ENCODE results near the gene STYXL1.

Gene STYXL1

DNA sequence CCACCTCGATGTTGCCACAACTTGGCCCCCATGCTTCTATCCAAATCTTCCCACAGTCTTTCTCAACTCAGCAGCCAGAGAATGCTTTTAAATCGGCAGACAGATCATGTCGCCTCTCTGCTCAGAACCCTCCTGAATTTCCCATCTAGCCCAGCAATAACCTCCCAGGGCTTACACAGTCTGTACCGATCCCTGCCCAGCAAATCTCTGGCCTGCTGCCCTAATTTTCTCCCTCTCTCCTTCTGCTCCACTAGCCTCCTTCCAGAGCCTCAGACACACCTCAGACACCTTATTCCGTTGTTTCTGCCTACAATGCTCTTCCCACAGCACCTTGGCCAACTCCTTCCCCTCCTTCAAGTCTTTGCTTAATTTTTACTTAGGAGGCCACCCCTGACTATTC lies 32.4 kb upstream of the STYXL1 start:
- H3K27me3 ChIP-seq (ENCODE audit: insufficient read depth, low read length, poor library complexity, severe bottlenecking), result no peaks in the 10 kb centered on the region
- H3K4me2 ChIP-seq (ENCODE audit: low read depth, low read length, poor library complexity, severe bottlenecking), result no peak overlapping the region
- no peak overlapping the region for H3K9ac ChIP-seq (ENCODE audit: low read depth, low read length, poor library complexity, severe bottlenecking)
- H3K36me3 ChIP-seq (ENCODE audit: insufficient read depth, low read length), result no peaks in the 10 kb centered on the region
- no peak for TF ChIP-seq EZH2phosphoT487 (IDR thresholded peaks at IDR 0.05; ENCODE audit: borderline replicate concordance)
- TF ChIP-seq, protein P1, sequence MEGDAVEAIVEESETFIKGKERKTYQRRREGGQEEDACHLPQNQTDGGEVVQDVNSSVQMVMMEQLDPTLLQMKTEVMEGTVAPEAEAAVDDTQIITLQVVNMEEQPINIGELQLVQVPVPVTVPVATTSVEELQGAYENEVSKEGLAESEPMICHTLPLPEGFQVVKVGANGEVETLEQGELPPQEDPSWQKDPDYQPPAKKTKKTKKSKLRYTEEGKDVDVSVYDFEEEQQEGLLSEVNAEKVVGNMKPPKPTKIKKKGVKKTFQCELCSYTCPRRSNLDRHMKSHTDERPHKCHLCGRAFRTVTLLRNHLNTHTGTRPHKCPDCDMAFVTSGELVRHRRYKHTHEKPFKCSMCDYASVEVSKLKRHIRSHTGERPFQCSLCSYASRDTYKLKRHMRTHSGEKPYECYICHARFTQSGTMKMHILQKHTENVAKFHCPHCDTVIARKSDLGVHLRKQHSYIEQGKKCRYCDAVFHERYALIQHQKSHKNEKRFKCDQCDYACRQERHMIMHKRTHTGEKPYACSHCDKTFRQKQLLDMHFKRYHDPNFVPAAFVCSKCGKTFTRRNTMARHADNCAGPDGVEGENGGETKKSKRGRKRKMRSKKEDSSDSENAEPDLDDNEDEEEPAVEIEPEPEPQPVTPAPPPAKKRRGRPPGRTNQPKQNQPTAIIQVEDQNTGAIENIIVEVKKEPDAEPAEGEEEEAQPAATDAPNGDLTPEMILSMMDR (conservative IDR thresholded peaks at IDR 0.05; ENCODE audit: low read length), result no peak
- H3K79me2 ChIP-seq (ENCODE audit: insufficient read depth, low read length), result no peaks in the 10 kb centered on the region
- no peaks in the 10 kb centered on the region for H3F3A ChIP-seq (ENCODE audit: low read depth)
- H3K4me3 ChIP-seq (ENCODE audit: low read length, poor library complexity, severe bottlenecking), result no peak overlapping the region
- H3K9me3 ChIP-seq (ENCODE audit: insufficient read depth, low read depth, low read length), result no peaks in the 10 kb centered on the region
- no peaks in the 10 kb centered on the region for H3K4me1 ChIP-seq (ENCODE audit: insufficient read depth, low read length, poor library complexity, severe bottlenecking)
- H2AFZ ChIP-seq (ENCODE audit: low read length), result no peak overlapping the region
- H4K20me1 ChIP-seq (ENCODE audit: insufficient read depth, low read length, poor library complexity, severe bottlenecking), result no peaks in the 10 kb centered on the region
- H3K9me2 ChIP-seq (replicated peaks; ENCODE audit: low read depth, low read length), result no peaks in the 10 kb centered on the region

DNA sequence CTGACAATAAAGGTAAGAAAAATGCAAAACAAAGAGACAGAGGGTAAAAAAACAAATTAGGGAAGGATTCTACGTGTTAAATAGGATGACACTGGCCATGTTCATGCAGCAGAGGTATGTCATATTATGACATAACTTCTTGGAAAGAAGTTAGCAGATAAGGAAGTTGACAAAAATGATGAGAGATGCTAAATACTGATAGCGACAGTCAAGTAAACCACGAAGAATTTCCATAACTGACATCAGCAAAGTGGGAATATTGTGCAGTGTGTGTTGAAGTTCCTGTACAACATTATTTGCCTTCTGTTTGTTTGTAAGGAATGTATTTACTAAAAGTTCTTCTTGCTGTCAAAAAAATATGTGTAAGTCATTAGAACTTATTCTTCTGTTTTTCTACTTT lies 29.6 kb upstream of the STYXL1 start:
- Histone ChIP-seq H3K4me2 (ENCODE audit: low read depth, low read length, poor library complexity, severe bottlenecking) (no peak overlapping the region), H3K9ac (ENCODE audit: low read depth, low read length, poor library complexity, severe bottlenecking) (no peak overlapping the region), H3K79me2 (ENCODE audit: insufficient read depth, low read length) (no peaks in the 10 kb centered on the region)

DNA sequence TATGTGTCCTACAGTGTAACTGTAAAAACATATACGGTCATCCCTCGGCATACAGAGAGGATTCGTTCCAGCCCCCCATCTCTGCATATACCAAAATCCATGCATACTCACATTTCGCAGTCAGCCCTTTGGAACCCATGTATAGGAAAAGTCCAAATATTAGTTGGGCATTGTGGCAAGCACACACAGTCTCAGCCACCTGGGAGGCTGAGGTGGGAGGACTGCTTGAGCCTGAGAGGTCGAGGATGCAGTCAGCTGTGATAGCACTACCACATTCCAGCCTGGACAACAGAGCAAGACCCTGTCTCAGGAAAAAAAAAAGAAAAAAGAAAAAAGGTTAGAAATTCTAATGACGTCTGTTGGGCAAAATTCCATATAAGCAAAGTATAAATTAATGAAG lies 29.2 kb upstream of the STYXL1 start:
- Histone ChIP-seq H2AFZ (ENCODE audit: low read length) (no peak overlapping the region), H3K4me2 (ENCODE audit: low read depth, low read length, poor library complexity, severe bottlenecking) (no peak overlapping the region), H3K9ac (ENCODE audit: low read depth, low read length, poor library complexity, severe bottlenecking) (no peak overlapping the region), H3K27me3 (ENCODE audit: insufficient read depth, low read length, poor library complexity, severe bottlenecking) (no peaks in the 10 kb centered on the region), H3K79me2 (ENCODE audit: insufficient read depth, low read length) (no peaks in the 10 kb centered on the region), H3K36me3 (ENCODE audit: insufficient read depth, low read length) (no peaks in the 10 kb centered on the region), H3F3A (ENCODE audit: low read depth) (no peaks in the 10 kb centered on the region), H3K4me3 (ENCODE audit: low read length, poor library complexity, severe bottlenecking) (no peak overlapping the region), H3K9me2 (replicated peaks; ENCODE audit: low read depth, low read length) (no peaks in the 10 kb centered on the region), H3K9me3 (ENCODE audit: insufficient read depth, low read depth, low read length) (no peaks in the 10 kb centered on the region), H3K4me1 (ENCODE audit: insufficient read depth, low read length, poor library complexity, severe bottlenecking) (no peaks in the 10 kb centered on the region), H4K20me1 (ENCODE audit: insufficient read depth, low read length, poor library complexity, severe bottlenecking) (no peaks in the 10 kb centered on the region)
- TF ChIP-seq, protein P1 (conservative IDR thresholded peaks at IDR 0.05; ENCODE audit: low read length), result no peak
- no peak for TF ChIP-seq EZH2phosphoT487 (IDR thresholded peaks at IDR 0.05; ENCODE audit: borderline replicate concordance)

More for the DNA sequence above, 29.6 kb upstream of the STYXL1 start:
- H3K9me2 ChIP-seq (replicated peaks; ENCODE audit: low read depth, low read length), result no peaks in the 10 kb centered on the region
- H2AFZ ChIP-seq (ENCODE audit: low read length), result no peak overlapping the region
- H3F3A ChIP-seq (ENCODE audit: low read depth), result no peaks in the 10 kb centered on the region
- TF ChIP-seq, protein P1 (conservative IDR thresholded peaks at IDR 0.05; ENCODE audit: low read length), result no peak
- TF ChIP-seq EZH2phosphoT487 (IDR thresholded peaks at IDR 0.05; ENCODE audit: borderline replicate concordance), result no peak
- H4K20me1 ChIP-seq (ENCODE audit: insufficient read depth, low read length, poor library complexity, severe bottlenecking), result no peaks in the 10 kb centered on the region
- no peaks in the 10 kb centered on the region for H3K9me3 ChIP-seq (ENCODE audit: insufficient read depth, low read depth, low read length)
- H3K27me3 ChIP-seq (ENCODE audit: insufficient read depth, low read length, poor library complexity, severe bottlenecking), result no peaks in the 10 kb centered on the region
- H3K4me3 ChIP-seq (ENCODE audit: low read length, poor library complexity, severe bottlenecking), result no peak overlapping the region
- H3K4me1 ChIP-seq (ENCODE audit: insufficient read depth, low read length, poor library complexity, severe bottlenecking), result no peaks in the 10 kb centered on the region
- no peaks in the 10 kb centered on the region for H3K36me3 ChIP-seq (ENCODE audit: insufficient read depth, low read length)

Measured in Loucy (cell line).